ENCODE data around the gene XXYLT1.

DNA sequence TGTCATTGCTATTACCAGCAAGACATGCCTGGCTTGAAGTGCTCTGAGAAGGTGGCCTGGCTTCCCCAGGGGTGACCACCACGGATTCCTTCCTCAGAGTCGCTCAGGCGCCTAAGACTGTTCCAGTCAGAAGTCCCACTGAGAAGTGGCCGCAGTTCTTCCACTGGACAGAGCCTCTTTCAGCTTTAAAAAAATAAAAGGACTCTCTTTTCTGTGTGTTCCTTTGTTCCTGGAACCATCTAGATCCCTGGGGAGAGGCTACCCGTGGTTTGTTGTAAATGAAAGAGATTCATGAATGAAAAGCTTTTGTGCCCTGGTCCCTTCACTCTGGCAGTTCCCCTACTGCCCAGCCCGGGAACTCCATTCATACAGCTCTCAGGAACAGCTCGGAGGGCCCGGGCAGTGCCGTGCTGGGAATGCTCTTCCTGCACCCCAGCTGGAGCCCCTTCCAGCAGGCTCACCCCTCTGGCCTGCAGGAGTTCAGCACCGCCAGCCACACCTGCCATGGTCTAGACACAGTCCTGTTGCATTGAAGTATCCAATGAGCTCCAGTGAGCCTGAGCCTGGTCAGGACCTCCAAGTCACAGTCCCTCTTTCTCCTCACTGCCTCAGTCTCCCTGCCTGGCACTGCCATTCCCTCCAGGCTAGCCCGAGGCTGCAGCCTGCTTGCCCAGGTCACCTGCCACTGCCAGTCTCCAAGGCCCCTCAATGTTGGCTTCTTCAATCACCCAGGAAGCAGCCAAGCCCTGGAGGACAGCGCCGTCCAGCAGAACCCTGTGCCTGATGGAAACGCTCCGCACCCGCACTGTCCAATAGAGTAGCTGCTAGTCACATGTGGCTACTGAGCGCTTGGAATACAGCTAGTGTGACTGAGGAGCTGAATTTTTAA, 75.4 kb downstream of the XXYLT1 start:
- TF ChIP-seq, protein P1, sequence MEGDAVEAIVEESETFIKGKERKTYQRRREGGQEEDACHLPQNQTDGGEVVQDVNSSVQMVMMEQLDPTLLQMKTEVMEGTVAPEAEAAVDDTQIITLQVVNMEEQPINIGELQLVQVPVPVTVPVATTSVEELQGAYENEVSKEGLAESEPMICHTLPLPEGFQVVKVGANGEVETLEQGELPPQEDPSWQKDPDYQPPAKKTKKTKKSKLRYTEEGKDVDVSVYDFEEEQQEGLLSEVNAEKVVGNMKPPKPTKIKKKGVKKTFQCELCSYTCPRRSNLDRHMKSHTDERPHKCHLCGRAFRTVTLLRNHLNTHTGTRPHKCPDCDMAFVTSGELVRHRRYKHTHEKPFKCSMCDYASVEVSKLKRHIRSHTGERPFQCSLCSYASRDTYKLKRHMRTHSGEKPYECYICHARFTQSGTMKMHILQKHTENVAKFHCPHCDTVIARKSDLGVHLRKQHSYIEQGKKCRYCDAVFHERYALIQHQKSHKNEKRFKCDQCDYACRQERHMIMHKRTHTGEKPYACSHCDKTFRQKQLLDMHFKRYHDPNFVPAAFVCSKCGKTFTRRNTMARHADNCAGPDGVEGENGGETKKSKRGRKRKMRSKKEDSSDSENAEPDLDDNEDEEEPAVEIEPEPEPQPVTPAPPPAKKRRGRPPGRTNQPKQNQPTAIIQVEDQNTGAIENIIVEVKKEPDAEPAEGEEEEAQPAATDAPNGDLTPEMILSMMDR (IDR thresholded peaks at IDR 0.05; ENCODE audit: low read length), result no peak
- no peak for TF ChIP-seq EZH2 (IDR thresholded peaks at IDR 0.05; ENCODE audit: borderline replicate concordance, low read length)
